ENCODE measurements around the gene BCO1.

Gene BCO1

DNA sequence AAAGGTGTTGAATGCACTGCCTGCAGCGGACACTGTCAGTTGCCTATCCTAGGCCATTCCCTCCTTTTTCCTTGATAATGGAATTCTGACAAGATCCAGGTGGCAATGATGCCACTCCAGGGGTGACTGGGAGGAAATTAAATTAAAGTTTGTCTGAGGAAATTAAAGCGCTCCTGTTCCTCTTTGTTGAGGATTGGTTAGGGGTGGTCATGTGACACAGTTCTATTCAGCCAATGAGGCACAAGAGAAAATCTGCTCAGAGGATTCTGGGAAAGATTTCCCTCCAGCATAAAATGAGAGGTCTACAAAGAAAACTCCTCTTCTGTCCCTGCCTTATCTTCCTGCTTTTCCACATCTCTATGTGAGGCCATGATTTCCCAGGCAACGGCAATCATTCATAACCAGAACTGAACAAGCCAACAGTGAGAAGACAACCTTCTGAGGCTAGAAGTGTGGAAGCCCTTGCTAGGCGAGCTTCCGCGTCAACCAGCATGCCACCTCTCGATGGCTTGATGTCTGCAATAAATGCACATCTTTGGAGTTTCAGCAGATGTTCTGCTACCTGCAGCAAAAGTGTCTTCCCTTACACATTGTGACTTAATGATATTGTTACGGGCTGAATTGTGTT, 5.6 kb upstream of the BCO1 start:
- DNase-seq (ENCODE audit: low read depth), result no peak

DNA sequence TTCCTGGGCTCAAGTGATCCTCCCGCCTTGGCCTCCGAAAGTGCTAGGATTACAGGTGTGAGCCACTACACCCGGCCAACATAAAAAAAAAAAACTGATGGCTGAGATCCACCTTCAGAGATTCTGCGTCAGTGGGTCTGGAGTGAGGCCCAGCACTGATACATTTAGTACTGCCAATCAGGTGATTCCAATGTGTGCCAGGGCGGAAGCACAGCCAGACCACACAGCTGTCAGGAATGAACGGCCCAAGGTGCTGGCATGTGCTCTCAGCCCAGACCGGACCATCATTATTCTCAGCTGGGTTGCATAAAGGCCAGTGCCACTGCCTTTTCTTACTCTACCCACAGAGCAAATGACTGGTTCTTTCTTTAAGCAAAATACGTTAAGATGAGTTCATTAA, 1.2 kb upstream of the BCO1 start:
- DNase-seq (ENCODE audit: low read depth), result peak; percentile 50

DNA sequence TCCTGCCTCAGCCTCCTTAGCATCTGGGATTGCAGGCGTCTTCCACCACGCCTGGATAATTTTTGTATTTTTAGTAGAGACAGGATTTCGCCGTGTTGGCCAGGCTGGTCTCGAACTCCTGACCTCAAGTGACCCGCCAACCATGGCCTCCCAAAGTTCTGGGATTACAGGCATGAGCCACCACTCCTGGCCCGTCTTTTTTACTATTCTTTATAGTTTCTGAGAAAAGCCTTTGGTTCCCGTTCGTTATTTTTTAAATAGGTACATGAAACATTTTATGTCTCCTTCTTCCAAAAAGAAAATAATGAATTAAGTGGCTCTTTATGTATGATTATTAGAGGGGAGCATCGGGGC, 570 bp upstream of the BCO1 start:
- DNase-seq (ENCODE audit: low read depth), result no peak

DNA sequence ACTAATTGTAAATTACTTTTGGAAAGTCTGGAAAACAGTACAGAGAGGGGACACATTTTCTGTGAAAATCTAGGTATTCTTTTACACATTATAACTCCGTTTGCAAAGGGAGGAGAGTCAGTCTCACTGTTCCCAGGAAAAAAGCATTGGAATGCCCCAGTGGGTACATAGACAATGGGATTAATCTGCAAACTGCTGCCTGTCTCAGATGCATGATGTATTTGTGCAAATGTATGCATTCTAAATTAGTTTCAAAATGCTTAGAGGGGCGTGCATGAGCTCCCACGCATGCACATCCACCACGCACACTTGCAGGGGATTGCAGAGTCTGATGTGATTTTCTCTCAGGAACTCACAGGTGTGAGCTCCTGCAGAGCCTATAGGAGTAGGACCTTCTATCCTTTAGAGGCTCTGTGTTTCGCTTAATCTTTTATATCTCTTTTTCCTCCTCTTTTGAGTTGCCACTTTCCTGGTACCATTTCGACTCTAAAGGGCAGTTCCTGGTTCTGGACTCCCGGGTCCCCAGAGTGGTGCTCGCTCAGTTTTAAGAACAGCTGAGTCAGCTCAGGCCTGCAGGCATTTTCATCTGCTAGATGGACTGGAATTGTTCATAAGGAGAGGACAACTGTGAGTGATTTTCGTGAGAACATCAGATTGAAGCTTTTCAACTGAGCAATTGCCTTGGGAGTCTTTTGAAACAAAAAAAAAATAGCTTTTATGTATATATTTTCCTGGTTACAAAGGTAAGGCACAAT, 1.1 kb downstream of the BCO1 start:
- no peak for DNase-seq (ENCODE audit: low read depth)

DNA sequence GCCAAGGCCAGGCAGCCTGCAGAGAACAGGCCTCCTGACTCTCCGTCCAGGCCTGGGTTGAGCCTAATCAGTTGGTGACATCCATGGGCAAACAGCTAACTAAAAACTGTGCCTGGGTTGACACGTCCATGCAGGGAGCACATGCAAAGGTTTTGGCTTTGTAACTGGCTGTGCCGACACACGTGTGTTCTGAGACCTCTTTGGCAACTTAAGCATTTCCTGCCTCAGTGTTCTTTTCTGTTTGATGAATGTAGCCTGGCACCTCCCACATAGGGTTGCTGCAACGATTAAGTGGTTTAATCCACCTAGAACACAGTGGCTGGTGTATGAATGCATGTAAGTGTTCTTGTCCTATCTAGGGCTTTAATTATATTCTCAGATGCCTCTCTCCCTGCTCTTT, 3.2 kb downstream of the BCO1 start:
- DNase-seq (ENCODE audit: low read depth), result peak; percentile 43

DNA sequence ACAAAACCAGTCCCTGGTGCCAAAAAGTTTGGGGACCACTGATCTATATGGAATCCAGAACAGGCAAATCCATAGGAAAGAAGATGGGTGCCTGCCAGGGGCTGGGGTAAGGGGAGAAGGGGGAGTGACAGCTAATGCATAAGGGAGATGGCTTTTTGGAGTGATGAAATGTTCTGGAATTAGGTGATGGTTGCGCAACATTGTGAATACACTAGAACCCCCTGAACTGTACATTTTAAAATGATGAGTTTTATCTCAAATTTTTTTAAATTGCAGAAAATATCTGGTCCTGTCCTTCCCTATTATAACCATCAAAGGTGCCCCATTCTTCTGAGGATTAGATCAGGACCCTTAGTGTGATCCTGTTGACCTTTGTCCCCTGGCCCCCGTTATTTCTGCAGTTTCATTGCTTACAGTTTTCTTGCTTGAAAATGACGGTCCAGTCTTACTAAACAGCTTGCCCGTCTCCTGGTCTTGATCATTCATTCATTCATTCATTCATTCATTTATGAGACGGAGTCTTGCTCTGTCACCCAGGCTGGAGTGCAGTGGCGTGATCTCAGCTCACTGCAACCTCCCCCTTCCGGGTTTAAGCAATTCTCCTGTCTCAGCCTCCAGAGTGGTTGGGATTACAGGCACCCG, 4.6 kb downstream of the BCO1 start:
- DNase-seq (ENCODE audit: low read depth), result no peak

DNA sequence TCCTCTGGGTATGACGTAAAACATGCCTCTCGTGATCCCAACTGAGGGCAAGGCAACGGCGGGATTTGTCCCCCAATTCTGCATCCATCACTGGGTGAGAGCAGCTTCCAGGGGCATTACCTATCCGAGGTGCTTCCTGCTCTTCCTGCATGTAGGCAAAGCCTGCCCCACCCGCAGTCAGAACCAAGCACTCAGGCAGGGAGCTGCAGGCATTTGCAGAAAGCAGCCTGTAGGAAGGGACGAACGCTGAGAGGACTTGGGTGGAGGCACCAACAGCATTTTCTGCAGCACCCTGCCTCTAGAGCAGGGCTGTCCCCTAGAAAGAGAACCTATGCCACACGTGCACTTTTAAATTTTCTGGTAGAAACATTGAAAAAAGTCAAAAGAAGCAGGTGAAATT, 5.5 kb downstream of the BCO1 start:
- DNase-seq (ENCODE audit: low read depth), result no peak

DNA sequence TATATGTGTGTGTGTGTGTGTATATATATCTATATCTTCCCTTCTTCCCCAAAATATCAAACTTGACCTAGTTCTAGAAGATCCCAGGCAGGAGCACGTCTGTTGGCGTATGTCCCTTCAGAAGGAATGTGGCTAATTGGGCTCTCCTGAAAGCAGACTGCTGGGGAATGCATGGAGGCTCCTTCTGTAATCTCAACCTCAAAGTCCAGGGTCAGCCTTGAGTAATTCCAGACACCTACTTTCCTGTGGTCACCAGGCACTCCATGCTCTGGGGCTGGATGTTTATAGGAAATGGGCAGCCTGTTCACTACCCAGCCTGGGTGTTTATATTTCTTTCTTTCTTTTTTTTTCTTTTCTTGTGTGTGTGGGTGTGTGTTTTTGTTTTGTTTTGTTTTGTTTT, 13.4 kb downstream of the BCO1 start:
- peak; percentile 97 for DNase-seq (ENCODE audit: low read depth)

DNA sequence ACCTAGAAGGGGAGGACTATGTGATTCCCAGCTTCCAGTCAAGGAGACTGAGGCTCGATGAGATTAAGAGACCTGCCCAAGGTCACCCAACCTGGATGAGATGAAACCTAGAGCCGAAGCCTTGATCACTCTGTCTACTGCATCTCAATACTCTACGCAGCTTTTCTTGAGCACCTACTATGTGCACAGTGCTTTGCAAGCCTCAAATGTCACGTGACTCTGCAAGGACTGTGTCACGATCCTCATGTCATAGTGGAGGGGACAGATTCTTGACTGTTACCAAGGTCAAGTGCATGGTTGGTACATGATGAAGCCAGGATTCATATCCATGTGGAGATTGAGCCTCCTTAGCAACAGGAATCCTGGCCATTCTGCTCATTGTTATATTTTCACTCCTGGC, 14.7 kb downstream of the BCO1 start:
- DNase-seq (ENCODE audit: low read depth), result no peak

DNA sequence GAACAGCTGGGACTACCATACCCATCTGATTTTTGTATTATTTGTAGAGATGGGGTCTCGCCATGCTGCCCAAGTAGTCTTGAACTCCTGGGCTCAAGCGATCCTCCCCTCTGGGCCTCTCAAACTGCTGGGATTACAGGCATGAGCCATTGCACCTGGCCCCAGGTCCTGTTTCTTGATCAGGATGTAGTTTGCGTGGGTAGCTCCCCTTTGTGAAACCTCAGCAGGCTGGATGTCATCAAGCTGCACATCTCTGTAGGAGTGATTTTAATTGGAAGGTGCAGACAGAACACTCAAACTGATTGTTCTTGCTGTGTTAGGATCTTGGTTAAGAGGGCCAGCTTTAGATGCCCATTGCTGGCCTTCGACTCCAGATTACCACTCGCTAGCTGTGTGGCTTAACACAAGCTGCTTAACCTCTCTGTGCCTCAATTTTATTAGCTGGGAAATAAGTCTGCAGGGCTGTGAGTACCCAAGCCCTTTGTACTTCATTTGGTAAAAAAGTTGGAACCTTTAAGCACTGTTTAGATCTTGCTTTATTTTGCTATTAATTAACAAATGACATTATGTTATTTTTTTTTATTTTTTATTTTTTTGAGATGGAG, 16.5 kb downstream of the BCO1 start:
- no peak for DNase-seq (ENCODE audit: low read depth)

DNA sequence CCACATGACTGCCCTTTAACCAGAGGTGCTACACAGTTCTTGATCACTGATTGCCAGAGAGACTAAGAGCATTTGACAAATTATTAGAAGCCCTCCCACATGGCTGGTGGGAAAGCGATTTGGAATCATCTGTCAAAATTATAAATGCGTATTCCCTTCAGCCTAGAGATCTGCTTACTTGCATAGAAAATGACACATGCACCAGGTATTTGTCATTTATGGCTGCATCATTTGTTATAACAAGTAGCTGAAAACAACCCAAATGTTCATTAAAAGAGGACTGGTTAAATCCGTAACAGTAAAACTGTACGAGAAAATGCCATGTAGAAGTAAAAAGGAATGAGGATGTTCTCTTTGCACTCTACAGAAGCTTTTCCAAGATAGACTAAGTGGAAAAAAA, 21.4 kb downstream of the BCO1 start:
- peak; percentile 56 for DNase-seq (ENCODE audit: low read depth)

DNA sequence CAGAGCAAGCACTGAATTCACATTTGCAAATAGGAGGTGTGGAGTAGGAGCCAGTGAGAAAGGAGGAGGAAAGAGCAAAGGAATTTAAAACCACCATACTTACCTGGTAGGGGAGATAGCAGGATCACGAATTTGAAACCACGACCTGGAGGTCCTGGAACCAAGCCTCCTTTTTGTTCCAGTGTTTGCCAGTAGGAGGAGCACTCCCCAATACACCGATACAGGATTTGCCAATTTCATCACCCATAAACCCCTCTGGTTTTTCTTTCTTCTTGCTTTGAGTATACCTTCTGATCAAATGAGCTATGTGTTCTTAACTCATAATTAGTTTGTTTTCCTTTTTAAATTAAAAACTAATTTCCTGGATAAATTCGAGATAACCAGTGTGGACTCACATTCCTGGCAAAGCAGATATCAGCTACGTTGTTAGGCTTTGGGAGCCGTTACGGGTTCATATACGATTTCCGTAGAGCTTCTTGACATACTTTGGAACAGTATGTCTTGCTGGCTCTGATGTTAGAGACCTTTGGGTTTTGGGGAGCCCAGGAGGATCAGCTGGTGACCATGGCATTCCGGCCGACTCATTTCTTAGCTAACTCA, 22.7 kb downstream of the BCO1 start:
- DNase-seq (ENCODE audit: low read depth), result no peak

DNA sequence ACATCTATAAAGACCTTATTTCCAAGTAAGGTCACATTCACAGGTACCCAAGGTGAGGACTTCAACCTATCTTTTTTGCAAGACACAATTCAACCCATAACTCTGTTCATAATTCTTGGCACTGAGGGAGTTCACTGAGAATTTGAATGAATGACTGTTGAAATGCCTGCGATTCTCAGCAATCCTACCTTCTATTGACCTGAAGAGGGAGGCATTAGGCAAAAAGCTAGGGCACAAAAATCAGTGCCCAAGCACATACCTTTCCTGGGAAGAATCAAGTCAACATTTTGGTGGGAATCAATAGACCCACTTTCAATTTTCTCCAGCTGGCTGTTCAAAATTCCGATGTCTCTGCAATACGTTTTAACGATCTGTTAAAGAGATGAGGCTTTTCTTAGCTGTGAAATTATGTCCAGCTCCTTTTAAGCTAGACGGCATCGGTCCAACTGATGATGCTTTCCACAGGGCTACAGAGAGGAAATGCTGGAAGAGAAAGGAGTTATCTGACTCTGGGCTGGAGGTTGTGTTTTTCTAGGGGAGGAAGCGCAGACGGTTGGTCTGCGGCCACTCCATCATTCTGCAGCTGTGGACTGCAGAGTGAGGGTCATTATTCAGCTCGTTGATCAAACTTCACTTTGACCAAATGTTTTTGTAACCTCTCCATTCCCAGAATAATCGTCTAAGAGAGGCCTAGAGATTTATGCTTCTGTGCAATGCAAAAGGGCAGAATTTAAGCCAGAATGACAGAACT, 25.2 kb downstream of the BCO1 start:
- peak; percentile 90 for DNase-seq (ENCODE audit: low read depth)

DNA sequence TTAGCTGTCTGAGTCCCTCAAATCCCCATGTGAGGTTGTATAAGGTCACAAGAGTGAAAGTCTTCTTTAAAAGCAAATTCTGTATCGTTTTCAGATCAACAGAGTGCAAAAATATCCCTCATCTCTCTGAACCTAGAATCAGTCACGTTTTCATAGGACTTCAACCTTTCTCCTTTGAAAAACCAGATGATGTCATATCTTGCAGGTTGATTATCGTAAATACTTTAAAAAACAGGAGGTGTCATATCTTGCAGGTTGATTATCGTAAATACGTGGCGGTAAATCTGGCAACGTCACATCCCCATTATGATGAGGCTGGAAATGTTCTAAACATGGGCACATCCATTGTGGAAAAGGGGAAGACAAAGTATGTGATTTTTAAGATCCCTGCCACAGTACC, 25.9 kb downstream of the BCO1 start:
- no peak for DNase-seq (ENCODE audit: low read depth)

DNA sequence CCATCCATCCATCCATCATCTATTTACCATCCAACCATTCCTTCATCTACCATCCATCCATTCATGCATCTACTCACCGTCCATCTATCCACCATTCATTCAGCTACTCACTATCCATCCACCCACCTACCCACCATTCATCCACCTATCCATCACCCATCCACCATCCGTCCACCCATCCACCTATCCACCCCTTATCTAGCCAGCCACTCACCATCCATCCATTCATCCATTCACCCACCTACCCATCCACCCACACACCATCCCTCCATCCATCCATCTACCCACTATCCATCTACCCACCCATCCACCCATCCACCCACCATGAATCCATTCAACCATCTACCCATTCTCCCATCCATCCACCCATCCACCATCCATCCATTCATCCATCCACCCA, 26.6 kb downstream of the BCO1 start:
- no peak for DNase-seq (ENCODE audit: low read depth)

DNA sequence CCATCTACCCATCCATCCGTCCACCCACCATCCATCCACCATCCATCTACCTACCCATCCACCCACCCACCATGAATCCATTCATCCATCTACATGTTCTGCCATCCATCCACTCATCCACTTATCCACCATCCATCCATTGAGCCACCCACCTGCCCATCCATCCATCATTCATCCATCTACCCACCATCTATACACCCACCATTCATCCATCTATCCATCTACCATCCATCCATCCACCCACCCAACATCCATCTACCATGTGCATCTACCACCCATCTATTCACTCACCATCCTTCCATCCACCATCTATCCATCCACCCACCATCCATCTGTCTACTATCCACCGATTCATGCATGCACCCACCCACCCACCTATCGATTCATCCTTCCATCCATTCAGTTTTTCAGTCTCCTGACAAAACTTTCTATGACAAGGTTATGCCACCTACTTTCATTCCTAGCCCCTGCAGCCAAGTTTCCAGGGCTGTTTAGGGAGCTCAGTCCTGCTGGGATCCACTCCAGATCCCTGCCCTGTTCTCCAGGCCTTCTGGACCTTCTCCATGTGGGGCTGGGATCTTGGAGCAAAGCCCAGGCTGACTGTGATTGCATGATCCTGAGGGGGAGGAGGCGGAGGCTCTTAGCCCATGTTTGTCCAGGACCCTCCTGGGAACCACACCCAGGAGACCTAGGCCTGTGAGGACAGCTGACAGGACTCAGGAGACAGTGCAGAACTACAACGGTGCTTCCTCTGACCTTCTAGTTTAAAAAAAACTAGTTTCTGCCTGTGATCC, 27.4 kb downstream of the BCO1 start:
- DNase-seq (ENCODE audit: low read depth), result peak; percentile 81

DNA sequence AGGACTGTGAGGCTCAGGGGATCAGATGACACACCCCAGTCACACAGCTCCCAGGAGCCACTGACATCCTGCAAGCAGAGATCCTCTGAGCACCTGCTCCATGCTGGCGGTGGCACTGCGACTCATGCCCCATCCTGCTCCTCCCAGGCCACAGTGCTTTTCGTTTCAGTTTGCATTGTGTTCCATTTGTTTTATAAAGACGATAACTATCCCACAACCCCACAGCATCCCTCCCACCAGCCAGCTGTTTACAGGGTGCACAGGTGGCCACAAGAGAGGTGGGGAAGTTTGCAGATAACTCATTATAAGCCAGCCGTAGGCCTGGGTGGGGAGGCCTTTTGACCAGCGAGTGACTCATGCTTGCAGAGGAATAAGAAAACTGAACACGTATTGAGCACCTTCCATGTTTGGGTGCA, 28.2 kb downstream of the BCO1 start:
- peak; percentile 43 for DNase-seq (ENCODE audit: low read depth)

DNA sequence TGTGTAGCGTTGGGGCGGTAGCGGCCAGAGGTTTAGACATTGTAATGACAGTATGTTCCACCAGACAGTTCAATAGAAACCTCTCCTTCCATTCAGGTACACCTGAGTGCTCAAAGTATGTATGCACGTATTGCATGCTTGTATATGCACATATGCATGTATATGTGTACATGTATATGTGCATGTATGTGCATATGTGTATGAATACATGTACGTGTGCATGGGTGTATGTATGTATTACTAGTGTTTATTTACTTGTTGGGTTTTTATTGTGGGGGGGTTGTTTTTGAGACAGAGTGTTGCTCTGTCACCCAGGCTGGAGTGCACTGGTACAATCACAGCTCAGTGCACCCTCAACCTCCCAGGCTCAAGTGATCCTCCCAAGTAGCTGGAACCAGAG, 30.0 kb downstream of the BCO1 start:
- DNase-seq (ENCODE audit: low read depth), result no peak

DNA sequence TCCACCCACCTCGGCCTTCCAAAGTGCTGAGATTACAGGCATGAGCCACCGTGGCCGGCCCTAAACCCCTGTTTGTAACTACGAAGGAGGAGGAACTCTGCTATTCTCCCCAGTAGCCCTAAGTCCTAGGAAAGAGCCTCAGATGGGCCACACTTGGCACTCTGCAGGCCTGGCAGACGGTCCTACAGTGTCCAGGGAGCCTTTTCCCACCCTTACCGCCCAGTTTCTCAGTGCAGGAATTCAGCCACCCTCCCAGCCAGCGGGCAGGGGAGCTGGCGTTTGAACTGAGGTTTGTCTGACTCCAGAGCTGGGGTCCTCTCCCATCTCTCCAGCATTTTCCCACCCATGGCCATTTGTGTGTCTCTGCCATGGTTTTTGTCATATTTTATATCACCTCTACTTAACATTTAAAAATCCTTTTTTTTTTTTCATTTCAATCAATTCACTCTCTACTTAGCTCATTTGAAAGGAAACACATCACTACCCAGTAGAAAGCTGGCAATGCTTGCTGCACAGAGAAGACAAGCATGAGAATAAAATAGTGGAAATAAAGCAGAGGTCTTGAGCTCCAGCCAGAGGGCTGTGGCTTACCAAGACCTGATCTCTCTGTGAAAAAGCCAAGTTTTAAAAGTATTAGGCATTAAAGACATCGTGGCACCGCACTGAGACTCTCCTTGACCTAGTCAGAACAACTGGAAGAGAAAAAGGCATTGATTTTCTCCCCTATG, 34.9 kb downstream of the BCO1 start:
- DNase-seq (ENCODE audit: low read depth), result peak; percentile 76

DNA sequence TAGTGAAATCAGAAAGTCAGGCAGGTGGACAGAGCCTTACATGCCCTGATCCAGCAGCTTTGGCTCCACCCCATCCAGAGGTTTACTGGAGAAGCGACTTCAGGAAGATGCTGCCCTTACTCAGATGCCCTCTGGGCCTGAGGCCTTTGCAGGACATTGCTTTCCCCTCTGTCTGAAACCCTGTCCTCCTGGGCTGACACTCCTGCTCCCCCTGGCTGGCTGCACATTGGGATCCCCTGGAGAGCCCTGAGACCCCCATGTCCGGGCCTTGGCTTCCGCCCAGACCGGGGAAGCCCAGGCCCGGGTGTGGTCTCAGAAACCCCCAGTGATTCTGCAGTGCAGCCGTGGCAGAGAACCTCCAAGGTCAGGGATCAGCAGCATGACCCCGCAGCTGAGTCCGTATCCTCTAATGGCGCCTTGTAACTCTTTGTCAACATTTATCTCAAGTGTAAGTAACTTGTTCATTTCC, 36.6 kb downstream of the BCO1 start:
- DNase-seq (ENCODE audit: low read depth), result no peak
